Measurements from ENCODE around the gene CPEB3. TPM values are rescaled to one million over a fixed set of nuclear protein-coding genes. Genes with fewer than 3 reads are reported as not detected.

The CPEB3 gene
- total and polyA plus RNA-seq, 9 of the 15 experiments (the other 6 are each of a cell fraction or from before 2014, with no cell fraction given) = 0.15 to 1.2 (median 0.51) TPM

DNA sequence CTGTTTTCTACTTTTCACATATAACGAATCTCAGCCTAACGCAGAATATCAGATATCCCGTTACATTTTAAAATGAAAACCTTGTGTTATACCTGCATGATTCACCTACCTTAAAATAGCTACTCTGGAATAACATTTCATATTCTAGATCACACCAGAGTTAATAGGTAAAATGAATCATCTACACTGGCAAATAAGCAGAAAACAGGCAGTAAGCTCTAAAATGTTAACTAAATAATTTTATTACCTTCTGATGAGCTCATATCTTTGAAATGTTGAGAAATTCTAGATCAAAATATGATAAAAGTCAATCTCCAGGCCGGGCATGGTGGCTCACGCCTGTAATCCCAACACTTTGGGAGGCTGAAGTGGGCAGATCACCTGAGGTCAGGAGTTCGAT lies 71.3 kb downstream of the CPEB3 start:
- in situ Hi-C loops (cut with MboI) (no loop called here), intact Hi-C loops (cut with micrococcal nuclease) (loop anchor here (10.0 kb wide), 1 partner anchor 215 kb away; no protein-coding TSS in a partner anchor)
- POLR2A ChIA-PET = interaction anchor here (1.2 kb wide), 1 partner anchor 36 kb away, joined by 3 read pairs; no protein-coding TSS in a partner anchor
- Histone ChIP-seq H3K79me2 (ENCODE audit: control insufficient read depth, insufficient read depth, low read length) (no peaks in the 10 kb centered on the region), H3K9ac (ENCODE audit: insufficient read depth in 1 of 2, low read depth in 2 of 2, low read length in 2 of 2) (no peak overlapping the region), H3K27me3 (ENCODE audit: control insufficient read depth in 2 of 2, insufficient read depth in 2 of 2, low read length in 2 of 2) (no peaks in the 10 kb centered on the region), H3K9me1 (ENCODE audit: control insufficient read depth, insufficient read depth, low read length) (no peaks in the 10 kb centered on the region), H3K4me1 (replicated peaks in 1 of 2; ENCODE audit: control insufficient read depth in 2 of 2, insufficient read depth in 2 of 2, low read length in 2 of 2) (no peaks in the 10 kb centered on the region), H3K9me3 (replicated peaks; ENCODE audit: control insufficient read depth, insufficient read depth, low read depth, low read length) (no peaks in the 10 kb centered on the region), H3K4me3 (no peak overlapping the region), H3K4me2 (ENCODE audit: insufficient read depth, low read length) (no peak overlapping the region), H2AFZ (ENCODE audit: low read depth, low read length) (no peak overlapping the region), H3K27ac (ENCODE audit: extremely low read depth, low read depth, low read length) (no peak overlapping the region), H4K20me1 (replicated peaks; ENCODE audit: control insufficient read depth, insufficient read depth, low read length) (no peaks in the 10 kb centered on the region), H3K36me3 (ENCODE audit: control insufficient read depth, insufficient read depth, low read length) (no peaks in the 10 kb centered on the region)
- WGBS (ENCODE audit: insufficient coverage, low coverage, missing lambda C conversion rate) = 65% methylated on average over 6 of the region's 6 CpGs
- TF ChIP-seq POLR2G (IDR thresholded peaks at IDR 0.05; ENCODE audit: low read depth, low read length) (no peak), NFIC (IDR thresholded peaks at IDR 0.05) (no peak), TAL1 (IDR thresholded peaks at IDR 0.05) (no peak), SAP30 (IDR thresholded peaks at IDR 0.05; ENCODE audit: borderline replicate concordance, insufficient read depth, low read depth, low read length, poor library complexity, severe bottlenecking) (no peak), ZNF79 (CRISPR knock-in tag; IDR thresholded peaks at IDR 0.05; ENCODE audit: low read depth) (no peak), PTTG1 (tag; IDR thresholded peaks at IDR 0.05; ENCODE audit: low read depth) (no peak), FOS (IDR thresholded peaks at IDR 0.05; ENCODE audit: extremely low read depth, insufficient read length) (no peak), ZNF354B (CRISPR knock-in tag; IDR thresholded peaks at IDR 0.05) (no peak), GTF2E2 (tag; IDR thresholded peaks at IDR 0.05) (no peak), KHSRP (IDR thresholded peaks at IDR 0.05) (no peak), MTA2 (IDR thresholded peaks at IDR 0.05; ENCODE audit: low read depth) (no peak), PRMT5 (CRISPR knock-in tag; IDR thresholded peaks at IDR 0.05) (no peak), BRD9 (IDR thresholded peaks at IDR 0.05; ENCODE audit: low read depth, partially characterized antibody) (no peak)
- CTCF ChIA-PET (ENCODE audit: low intra/inter-chr PET ratio) = no interaction called here
- BruUV-seq (replicated peaks) = no TSS peak
- DNase-seq (ENCODE audit: extremely low read depth in 1 of 4, low spot score in 3 of 4) (no peak), FAIRE-seq (no peak), ATAC-seq (no peak)

All from K562 (cell line).